H1 (cell line): ENCODE measurements around the gene TMEM125. TPM values are rescaled to one million over a fixed set of nuclear protein-coding genes. Genes with fewer than 3 reads are reported as not detected.
A peak's percentile ranks its signal among the peaks of the same experiment; 100 is the strongest.

ENCODE experiments used
- CTCF ChIA-PET: fragments of 300-600 bp; sonication (Branson Sonifier 250); formaldehyde crosslinking; loops from one replicate; lab custom pipeline; 2021; ENCODE audit not compliant: partially characterized antibody; lab: Charles Lee
- POLR2A ChIA-PET: fragments of 300-600 bp; sonication (Branson Sonifier 250); formaldehyde crosslinking; loops from one replicate; lab custom pipeline; 2021; ENCODE audit warnings: inconsistent platforms; ENCODE audit not compliant: partially characterized antibody; lab: Charles Lee
- DNase-seq, 2 experiments: peaks; one replicate each; pipeline versions ENCODE4 v3.0.0 to v3.0.0-alpha.2; 2010 to 2022; ENCODE audit warnings: low spot score in 2 of 2, low read depth in 1 of 2, mixed read lengths in 1 of 2
- FAIRE-seq: peaks from 2 replicates; lab custom pipeline; 2011; peaks lifted over from hg19 to GRCh38; lab: Jason Lieb, UNC
- H2AFZ ChIP-seq: 2 replicates; pipeline ENCODE4 v1.8.1; 2012; ENCODE audit warnings: low read length, inconsistent platforms
- H2AK5ac ChIP-seq: 2 replicates; pipeline ENCODE4 v1.6.1; 2013; ENCODE audit warnings: low read depth, low read length
- H2BK120ac ChIP-seq: replicated peaks from 2 replicates; pipeline ENCODE3; 2013; ENCODE audit warnings: low read depth, low read length, inconsistent platforms
- H2BK12ac ChIP-seq: 2 replicates; pipeline ENCODE4 v1.6.1; 2013; ENCODE audit warnings: low read depth, low read length
- H2BK15ac ChIP-seq: 2 replicates; pipeline ENCODE4 v1.6.1; 2013; ENCODE audit warnings: low read length
- H2BK20ac ChIP-seq: 2 replicates; pipeline ENCODE4 v1.6.1; 2013; ENCODE audit warnings: low read length
- H2BK5ac ChIP-seq: 2 replicates; pipeline ENCODE4 v1.6.1; 2013; ENCODE audit warnings: low read depth, low read length
- H3K14ac ChIP-seq: 2 replicates; pipeline ENCODE4 v1.6.1; 2013; ENCODE audit warnings: inconsistent platforms; ENCODE audit not compliant: insufficient read length
- H3K18ac ChIP-seq: 2 replicates; pipeline ENCODE4 v1.6.1; 2013; ENCODE audit warnings: low read length; ENCODE audit errors: extremely low read depth
- H3K23ac ChIP-seq: 2 replicates; pipeline ENCODE4 v1.6.1; 2013; ENCODE audit warnings: inconsistent platforms; ENCODE audit not compliant: insufficient read length
- H3K23me2 ChIP-seq: 2 replicates; pipeline ENCODE4 v1.6.1; 2013; ENCODE audit warnings: low read depth, low read length
- H3K27ac ChIP-seq: 2 replicates; pipeline ENCODE4 v1.6.1; 2011; ENCODE audit warnings: low read depth, low read length, inconsistent platforms
- H3K27me3 ChIP-seq, 4 experiments: replicated peaks in 1 of 4; 1 replicate in 1 of 4; 2 replicates in 3 of 4; pipeline versions ENCODE4 v1.6.1 to v1.8.1; 2011 to 2013; ENCODE audit warnings: low read length in 3 of 4, mild to moderate bottlenecking in 3 of 4, inconsistent platforms in 2 of 4, mixed read lengths in 2 of 4, moderate library complexity in 1 of 4; ENCODE audit not compliant: control insufficient read depth in 3 of 4, insufficient read depth in 3 of 4; ENCODE audit errors: extremely low read depth in 1 of 4
- H3K36me3 ChIP-seq, 4 experiments: 2 replicates each; pipeline versions ENCODE4 v1.6.1 to v1.8.1; 2011 to 2013; ENCODE audit warnings: mild to moderate bottlenecking in 4 of 4, low read length in 3 of 4, moderate library complexity in 2 of 4, control low read depth in 1 of 4, inconsistent platforms in 1 of 4; ENCODE audit not compliant: insufficient read depth in 4 of 4, control insufficient read depth in 2 of 4
- H3K4ac ChIP-seq: replicated peaks from 2 replicates; pipeline ENCODE3; 2013; ENCODE audit warnings: low read length, low read depth, mixed read lengths, inconsistent platforms; ENCODE audit not compliant: insufficient read length
- H3K4me1 ChIP-seq, 4 experiments: replicated peaks in 1 of 4; 1 replicate in 1 of 4; 2 replicates in 3 of 4; pipeline versions ENCODE4 v1.6.1 to v1.8.1; 2011 to 2013; ENCODE audit warnings: low read length in 3 of 4, inconsistent platforms in 2 of 4, mixed read lengths in 1 of 4; ENCODE audit not compliant: insufficient read depth in 4 of 4, control insufficient read depth in 3 of 4
- H3K4me2 ChIP-seq, 2 experiments: 2 replicates each; pipeline versions ENCODE4 v1.6.1 to v1.8.1; 2011 to 2013; ENCODE audit warnings: low read depth in 2 of 2, low read length in 2 of 2, control low read depth in 1 of 2, inconsistent platforms in 1 of 2, mild to moderate bottlenecking in 1 of 2; ENCODE audit not compliant: insufficient read depth in 1 of 2
- H3K4me3 ChIP-seq, 4 experiments: fragments of 200-600, 300-600 bp in 1 of 4; sonication (generic), shearing (Covaris generic), sonication (Bioruptor Twin) in 1 of 4; 2 replicates each; pipeline versions ENCODE4 v1.5.1 to v1.8.1; 2011 to 2016; ENCODE audit warnings: low read length in 4 of 4, low read depth in 3 of 4, control low read depth in 2 of 4, inconsistent platforms in 2 of 4, mild to moderate bottlenecking in 2 of 4, mixed read lengths in 1 of 4, moderate library complexity in 1 of 4; ENCODE audit not compliant: insufficient read depth in 2 of 4; ENCODE audit errors: extremely low read depth in 1 of 4
- H3K56ac ChIP-seq: replicated peaks from 2 replicates; pipeline ENCODE3; 2013; ENCODE audit warnings: low read depth, mild to moderate bottlenecking, mixed read lengths, low read length, inconsistent platforms; ENCODE audit not compliant: insufficient read length
- H3K79me1 ChIP-seq: 2 replicates; pipeline ENCODE4 v1.6.1; 2013; ENCODE audit warnings: low read depth, low read length, control low read depth
- H3K79me2 ChIP-seq, 2 experiments: 2 replicates each; pipeline versions ENCODE4 v1.6.1 to v1.8.1; 2012 to 2013; ENCODE audit warnings: low read length in 2 of 2, mild to moderate bottlenecking in 2 of 2, inconsistent platforms in 1 of 2; ENCODE audit not compliant: insufficient read depth in 2 of 2, control insufficient read depth in 1 of 2
- H3K9ac ChIP-seq, 4 experiments: replicated peaks in 1 of 4; 1 replicate in 1 of 4; 2 replicates in 3 of 4; pipeline versions ENCODE4 v1.6.1 to v1.8.1; 2011 to 2013; ENCODE audit warnings: low read depth in 3 of 4, low read length in 3 of 4, control low read depth in 2 of 4, mild to moderate bottlenecking in 2 of 4, moderate library complexity in 2 of 4, inconsistent platforms in 1 of 4; ENCODE audit errors: extremely low read depth in 1 of 4
- H3K9me3 ChIP-seq, 2 experiments: 2 replicates each; pipeline versions ENCODE4 v1.6.1 to v1.8.1; 2012 to 2013; ENCODE audit warnings: mild to moderate bottlenecking in 2 of 2, moderate library complexity in 2 of 2, control low read depth in 1 of 2, inconsistent platforms in 1 of 2, low read depth in 1 of 2, low read length in 1 of 2, mixed read lengths in 1 of 2; ENCODE audit not compliant: insufficient read depth in 2 of 2
- H4K20me1 ChIP-seq, 2 experiments: replicated peaks in 1 of 2; 2 replicates each; pipeline versions ENCODE3 to v1.8.1; 2011 to 2013; ENCODE audit warnings: inconsistent platforms in 2 of 2, low read length in 2 of 2, mild to moderate bottlenecking in 1 of 2; ENCODE audit not compliant: insufficient read depth in 2 of 2, control insufficient read depth in 1 of 2
- H4K5ac ChIP-seq: 2 replicates; pipeline ENCODE4 v1.6.1; 2013; ENCODE audit warnings: low read length, low read depth, mixed read lengths, inconsistent platforms; ENCODE audit not compliant: insufficient read length
- H4K8ac ChIP-seq: 2 replicates; pipeline ENCODE4 v1.8.0; 2013; ENCODE audit warnings: mild to moderate bottlenecking, moderate library complexity, low read length, inconsistent platforms; ENCODE audit not compliant: insufficient read depth; ENCODE audit errors: extremely low read depth
- H4K91ac ChIP-seq: replicated peaks from 2 replicates; pipeline ENCODE3; 2013; ENCODE audit warnings: low read length, mixed read lengths, inconsistent platforms; ENCODE audit not compliant: insufficient read length
- ZNF274 ChIP-seq: IDR thresholded peaks from 2 replicates; pipeline ENCODE4 v1.7.0; 2012; ENCODE audit warnings: low read length, borderline replicate concordance; ENCODE audit errors: extremely low read depth
- WGBS, 2 experiments: shearing (Covaris generic) in 1 of 2; methylation state at CpG; one replicate each; pipeline versions ENCODE4 v1.1.6 to v1.1.7; 2013 to 2015; ENCODE audit warnings: low lambda C conversion rate in 2 of 2, mixed read lengths in 2 of 2, inconsistent platforms in 1 of 2, low coverage in 1 of 2, missing lambda C conversion rate in 1 of 2; ENCODE audit not compliant: insufficient replicate concordance in 2 of 2, insufficient coverage in 1 of 2, insufficient read length in 1 of 2; ENCODE audit errors: extremely low coverage in 1 of 2, missing lambda C conversion rate in 1 of 2; 5-methylcytosine and 5-hydroxymethylcytosine counted together
- polyA plus RNA-seq, 7 experiments: library from polyadenylated mRNA; depleted of rRNA in 3 of 7; stranded (reverse) in 5 of 7; unstranded in 2 of 7; fragments of >200 nt in 5 of 7; fragments of 200-250 nt in 2 of 7; gene quantifications; 1 replicate in 5 of 7; 2 replicates in 1 of 7; 4 replicates in 1 of 7; pipeline versions ENCODE4 v1.2.1 to v1.2.3, GENCODE V29; 2011 to 2013; ENCODE audit warnings: missing spikeins in 2 of 7, mixed read lengths in 2 of 7
- total RNA-seq: library from RNA; stranded (reverse); fragmentation: NEBNext Ultra II Directional; extraction: Animal tissue kit (Norgen Biotek cat#: 25700); gene quantifications from 2 replicates; pipeline ENCODE4 v1.2.1, GENCODE V29; 2021

The TMEM125 gene
- total and polyA plus RNA-seq, 2 of the 8 experiments (the other 6 are each of a cell fraction or from before 2014, with no cell fraction given): 26.5 to 46.7 TPM

- H3K79me2 ChIP-seq: 0 out of 4 replicates have a peak, but pooled peaks cover 0 to 3% of the 10 kb centered on the region in 2 experiments
- ChIA-PET CTCF (interaction anchor here (0.9 to 2.7 kb wide), 2 partner anchors 12 to 39 kb away, joined by 3 to 10 read pairs; partner anchors contain the start of gene C1orf210), POLR2A (interaction anchor here (1.6 kb wide), 1 partner anchor 84 kb away, joined by 4 read pairs; the partner anchor contains the start of gene CDC20)
- no peak overlapping the region for H3K9ac ChIP-seq
- no peak overlapping the region for H4K8ac ChIP-seq
- peaks cover 3% of the 10 kb centered on the region for H3K79me1 ChIP-seq
- FAIRE-seq (no peak), DNase-seq (no peak)
- no peak overlapping the region for H2BK20ac ChIP-seq
- no peaks in the 10 kb centered on the region for H3K9me3 ChIP-seq
- no peak overlapping the region for H3K4me2 ChIP-seq
- H3K4ac ChIP-seq: no peak overlapping the region
- peak overlapping the region; percentile 60; the same call in 1 of the 2 replicates for H2BK5ac ChIP-seq
- H2BK120ac ChIP-seq: no peak overlapping the region
- H2BK15ac ChIP-seq: peak overlapping the region; percentile 33; the same call in 1 of the 2 replicates
- no peak overlapping the region for H3K4me3 ChIP-seq
- no peak overlapping the region for H3K56ac ChIP-seq
- H4K5ac ChIP-seq: no peak overlapping the region
- no peak overlapping the region for H2AFZ ChIP-seq
- H2AK5ac ChIP-seq: no peak overlapping the region
- no peaks in the 10 kb centered on the region for H3K27me3 ChIP-seq
- H2BK12ac ChIP-seq: no peak overlapping the region
- peaks cover 5% of the 10 kb centered on the region; the same call in 1 of the 2 replicates for H3K23me2 ChIP-seq
- peaks cover 2 to 12% (median 6%) of the 10 kb centered on the region in 4 experiments; a peak in 6 of 8 replicates for H3K36me3 ChIP-seq
- WGBS, 2 experiments: 79% methylated on average over 11 of the region's 11 CpGs; no CpG with 5 or more reads in 1 of the 2 experiments
- no peaks in the 10 kb centered on the region for H4K20me1 ChIP-seq
- no peak overlapping the region for H3K23ac ChIP-seq
- H3K14ac ChIP-seq: no peak overlapping the region
- H3K27ac ChIP-seq: no peak overlapping the region
- H4K91ac ChIP-seq: peak overlapping the region; percentile 18
- H3K18ac ChIP-seq: no peak overlapping the region
- TF ChIP-seq ZNF274: no peak
- peaks cover 0 to 11% (median 5%) of the 10 kb centered on the region in 4 experiments; a peak in 5 of 7 replicates for H3K4me1 ChIP-seq
Measured at GRCh38 chr1:43274125-43274803, 4.5 kb downstream of the TMEM125 start.
